ENCODE results near the gene PDK4. TPM values are rescaled to one million over a fixed set of nuclear protein-coding genes. Genes with fewer than 3 reads are reported as not detected.

The PDK4 gene
- total and polyA plus RNA-seq, 10 of the 15 experiments (the other 5 are each of a cell fraction or from before 2014, with no cell fraction given), result 0.03 to 0.46 TPM; not detected in 8

GRCh38 chr7:95595746-95596197 is 544 bp downstream of the PDK4 start (continued):
- no peak for TF ChIP-seq MLLT1 (IDR thresholded peaks at IDR 0.05)
- no peak for TF ChIP-seq SMC3 (IDR thresholded peaks at IDR 0.05; ENCODE audit: borderline replicate concordance, low read length)

DNA sequence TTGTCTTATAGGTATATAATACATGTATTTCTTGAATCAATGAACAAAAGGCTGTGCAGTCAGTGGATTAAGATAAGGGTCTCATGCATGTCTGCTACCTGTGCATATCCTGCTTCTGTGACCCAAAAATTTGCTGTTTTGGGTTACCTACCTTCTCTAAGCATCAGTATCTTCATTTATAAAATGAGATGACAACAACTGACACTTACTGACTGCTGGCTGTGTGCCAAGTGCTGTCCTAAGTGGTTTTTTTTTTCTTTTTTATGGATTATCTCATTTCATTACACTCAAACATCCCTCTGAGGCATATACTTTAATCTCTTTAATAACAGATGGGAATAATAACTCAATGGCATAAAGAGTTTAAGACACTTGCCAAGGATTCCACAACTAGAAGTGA is 2.1 kb downstream of the PDK4 start:
- SMC1A ChIA-PET (ENCODE audit: uncharacterized antibody, unreplicated experiment), result no interaction called here
- H3K9me3 ChIP-seq (replicated peaks; ENCODE audit: control insufficient read depth, insufficient read depth, low read length), result no peaks in the 10 kb centered on the region
- FAIRE-seq, result no peak
- CTCF ChIA-PET, result interaction anchor here (1.1 kb wide), 1 partner anchor 83 kb away, joined by 4 read pairs; no protein-coding TSS in a partner anchor
- POLR2A ChIA-PET, result interaction anchor here (0.5 kb wide), 1 partner anchor 223 kb away, joined by 3 read pairs; no protein-coding TSS in a partner anchor
- BruUV-seq (replicated peaks), result no TSS peak
- RAD21 ChIA-PET (ENCODE audit: unreplicated experiment), result no interaction called here
- H2AFZ ChIP-seq (ENCODE audit: control insufficient read depth, low read depth, low read length), result no peak overlapping the region
- H3K79me2 ChIP-seq (ENCODE audit: control insufficient read depth, insufficient read depth, low read length), result no peaks in the 10 kb centered on the region
- peaks cover 2 to 5% of the 10 kb centered on the region in 2 experiments; a peak in 3 of 4 replicates for H3K27me3 ChIP-seq (replicated peaks in 1 of 2; ENCODE audit: control insufficient read depth in 2 of 2, insufficient read depth in 2 of 2, low read length in 1 of 2)
- DNase-seq (ENCODE audit: low read depth, low spot score), result no peak
- ATAC-seq, result no peak
- no peak overlapping the region for H3K9ac ChIP-seq (ENCODE audit: control insufficient read depth, insufficient read depth, low read length)
- no peaks in the 10 kb centered on the region for H4K20me1 ChIP-seq (ENCODE audit: control insufficient read depth, insufficient read depth)
- no peaks in the 10 kb centered on the region for H3K4me1 ChIP-seq (ENCODE audit: control insufficient read depth, insufficient read depth, low read length)
- no peak overlapping the region for H3K27ac ChIP-seq (ENCODE audit: control insufficient read depth, insufficient read depth)
- H3K4me2 ChIP-seq (ENCODE audit: control insufficient read depth, insufficient read depth), result no peak overlapping the region
- H3K4me3 ChIP-seq, result no peak overlapping the region
- in situ Hi-C loops (cut with MboI) (no loop called here), intact Hi-C loops (cut with micrococcal nuclease; ENCODE audit: unreplicated experiment) (no loop called here)
- no peaks in the 10 kb centered on the region for H3K36me3 ChIP-seq (ENCODE audit: control insufficient read depth in 2 of 2, insufficient read depth in 2 of 2, low read length in 1 of 2)
- TF ChIP-seq SUZ12 (IDR thresholded peaks at IDR 0.05; ENCODE audit: unreplicated experiment), result no peak
- TF ChIP-seq TCF3 (IDR thresholded peaks at IDR 0.05; ENCODE audit: borderline replicate concordance, insufficient read depth, low read depth, low read length), result no peak
- no peak for TF ChIP-seq CREB1 (IDR thresholded peaks at IDR 0.05; ENCODE audit: low read depth)
- TF ChIP-seq SMAD5 (IDR thresholded peaks at IDR 0.05; ENCODE audit: low read depth), result no peak
- no peak for TF ChIP-seq CREM (IDR thresholded peaks at IDR 0.05; ENCODE audit: low read depth)
- TF ChIP-seq MEF2B (IDR thresholded peaks at IDR 0.05; ENCODE audit: partially characterized antibody, poor library complexity, severe bottlenecking), result no peak
- TF ChIP-seq, protein P1, sequence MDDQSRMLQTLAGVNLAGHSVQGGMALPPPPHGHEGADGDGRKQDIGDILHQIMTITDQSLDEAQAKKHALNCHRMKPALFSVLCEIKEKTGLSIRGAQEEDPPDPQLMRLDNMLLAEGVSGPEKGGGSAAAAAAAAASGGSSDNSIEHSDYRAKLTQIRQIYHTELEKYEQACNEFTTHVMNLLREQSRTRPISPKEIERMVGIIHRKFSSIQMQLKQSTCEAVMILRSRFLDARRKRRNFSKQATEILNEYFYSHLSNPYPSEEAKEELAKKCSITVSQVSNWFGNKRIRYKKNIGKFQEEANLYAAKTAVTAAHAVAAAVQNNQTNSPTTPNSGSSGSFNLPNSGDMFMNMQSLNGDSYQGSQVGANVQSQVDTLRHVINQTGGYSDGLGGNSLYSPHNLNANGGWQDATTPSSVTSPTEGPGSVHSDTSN (IDR thresholded peaks at IDR 0.05; ENCODE audit: insufficient replicate concordance, low read depth, low read length), result no peak

Measured in GM12878 (cell line).